Measurements from ENCODE around the gene COPZ2.

GRCh38 chr17:48051283-48051682 is 13.7 kb upstream of the COPZ2 start:
- TF ChIP-seq YY1 (IDR thresholded peaks at IDR 0.05; ENCODE audit: insufficient read depth, insufficient read length) (no peak), ZNF274 (IDR thresholded peaks at IDR 0.05; ENCODE audit: low read depth, low read length) (no peak)

Data from NT2/D1 (cell line).